OCI-LY3 (cell line): ENCODE results near the gene CMSS1.

Source experiments
- CTCF ChIP-seq: fragments of 200-600, 300-600 bp; sonication (generic); IDR thresholded peaks from 2 replicates; pipeline ENCODE4 v1.5.1; 2014; ENCODE audit warnings: antibody characterized with exemption, low read length, low read depth
- EZH2phosphoT487 ChIP-seq: fragments of 200-600 bp; shearing (Covaris generic); IDR thresholded peaks from 2 replicates; pipeline ENCODE4 v1.6.1; 2018; ENCODE audit warnings: antibody characterized with exemption, mixed run types, low read depth

- TF ChIP-seq CTCF: no peak
- TF ChIP-seq EZH2phosphoT487: no peak
Observed at GRCh38 chr3:100151024-100151707, 333.5 kb downstream of the CMSS1 start.
